ENCODE results near the gene CYFIP2. TPM values are rescaled to one million over a fixed set of nuclear protein-coding genes. Genes with fewer than 3 reads are reported as not detected.
A peak's percentile ranks its signal among the peaks of the same experiment; 100 is the strongest.

The CYFIP2 gene
- total RNA-seq, 1 donor from 2014 or later: 5.5 TPM

DNA sequence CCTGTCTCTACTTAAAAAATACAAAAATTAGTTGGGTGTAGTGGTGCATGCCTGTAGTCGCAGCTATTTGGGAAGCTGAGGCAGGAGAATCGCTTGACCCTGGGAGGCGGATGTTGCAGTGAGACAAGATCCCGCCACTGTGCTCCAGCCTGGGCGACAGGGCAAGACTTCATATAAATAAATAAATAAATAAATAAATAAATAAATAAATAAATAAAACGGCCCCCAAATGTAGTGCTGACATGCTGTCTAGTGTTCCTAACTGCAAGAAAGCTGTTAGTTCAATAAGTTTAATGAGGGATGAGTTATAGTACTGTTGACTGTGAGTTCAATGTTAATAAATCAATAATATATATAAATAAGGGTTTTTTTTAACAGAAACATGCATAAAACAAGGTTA is 7.5 kb upstream of the CYFIP2 start:
- DNase-seq (ENCODE audit: low read depth): no peak

DNA sequence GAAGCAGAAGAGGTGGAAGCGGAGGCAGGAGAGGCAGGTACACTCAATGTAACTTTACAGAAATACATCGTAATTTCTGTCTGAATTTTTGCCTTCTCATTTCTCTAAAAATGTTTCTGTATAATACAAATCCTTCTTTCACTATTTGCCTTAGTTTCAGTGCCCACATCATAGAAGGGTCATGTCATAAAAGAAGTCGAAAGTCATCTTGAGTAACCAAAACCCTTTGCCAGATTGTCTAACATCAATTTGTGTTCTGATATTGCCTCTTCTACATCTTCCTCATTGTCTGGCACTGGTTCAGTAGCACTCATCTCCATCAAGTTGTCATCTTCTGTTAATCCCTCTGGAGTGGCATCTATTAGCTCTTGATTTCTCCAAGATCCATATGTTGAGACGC is 6.2 kb upstream of the CYFIP2 start:
- DNase-seq (ENCODE audit: low read depth): no peak

DNA sequence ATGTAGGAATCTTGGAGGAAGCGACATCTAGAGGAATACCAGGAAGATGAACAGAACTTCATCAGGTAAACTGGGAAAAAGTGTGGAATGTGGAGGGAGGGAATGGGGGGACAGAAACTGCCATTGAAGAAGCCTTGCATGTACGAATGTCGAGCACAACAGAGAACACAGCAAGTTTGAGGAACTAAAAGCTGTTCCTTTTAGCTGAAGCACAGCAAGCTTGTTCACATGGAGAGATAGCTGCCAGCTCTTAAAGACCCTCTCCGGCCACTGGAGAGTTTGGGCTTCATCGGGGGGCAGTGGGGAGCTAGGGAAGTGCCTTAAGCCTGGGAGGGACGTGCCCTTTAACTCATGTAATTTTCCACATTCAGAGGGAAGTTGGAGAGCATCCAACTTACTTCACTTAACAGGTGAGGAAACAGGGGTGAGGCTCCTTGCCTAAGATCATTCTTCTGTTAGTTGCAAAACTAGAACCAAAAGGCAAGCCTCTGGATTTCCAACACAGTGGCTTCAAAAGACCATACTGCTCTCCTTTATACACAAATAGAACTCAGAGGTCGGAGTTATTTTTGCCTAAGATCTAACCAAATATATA is 2.3 kb upstream of the CYFIP2 start:
- no peak for DNase-seq (ENCODE audit: low read depth)

DNA sequence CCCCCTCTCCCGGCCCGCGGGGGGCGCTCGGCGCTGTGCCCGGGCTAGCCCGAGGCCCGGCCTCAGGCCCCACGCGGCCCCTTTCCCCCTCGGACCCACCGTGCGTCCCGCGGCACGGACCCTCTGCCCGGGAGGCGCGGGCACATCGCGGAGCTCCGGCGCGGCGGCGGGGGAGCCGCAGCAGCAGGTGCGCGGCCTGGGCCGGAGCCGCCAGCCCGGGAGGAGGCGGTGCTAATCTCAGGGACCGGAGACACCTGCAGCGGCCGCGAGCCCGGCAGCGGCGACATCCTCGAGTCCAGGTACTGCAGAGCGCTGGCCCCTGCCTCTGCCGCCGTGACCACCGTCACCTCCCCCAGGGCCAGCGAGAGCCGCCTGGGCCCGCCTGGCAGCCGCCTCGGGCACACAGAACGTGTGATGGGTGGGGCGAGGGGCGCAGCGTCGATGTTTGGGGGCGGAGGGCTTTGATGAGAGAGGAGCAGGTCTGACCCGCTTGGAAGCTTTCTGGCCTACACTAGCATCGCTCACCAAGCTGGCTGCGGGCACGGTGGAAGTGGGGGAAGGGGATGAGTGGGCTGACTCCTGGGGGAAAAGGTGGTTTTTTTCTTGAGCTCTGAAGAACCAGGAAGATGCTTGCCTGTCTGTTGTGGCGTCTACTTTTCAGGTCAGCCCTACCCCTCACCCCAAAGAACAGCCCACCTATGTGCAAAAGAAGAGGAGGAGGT is 524 bp downstream of the CYFIP2 start:
- DNase-seq (ENCODE audit: low read depth): no peak

DNA sequence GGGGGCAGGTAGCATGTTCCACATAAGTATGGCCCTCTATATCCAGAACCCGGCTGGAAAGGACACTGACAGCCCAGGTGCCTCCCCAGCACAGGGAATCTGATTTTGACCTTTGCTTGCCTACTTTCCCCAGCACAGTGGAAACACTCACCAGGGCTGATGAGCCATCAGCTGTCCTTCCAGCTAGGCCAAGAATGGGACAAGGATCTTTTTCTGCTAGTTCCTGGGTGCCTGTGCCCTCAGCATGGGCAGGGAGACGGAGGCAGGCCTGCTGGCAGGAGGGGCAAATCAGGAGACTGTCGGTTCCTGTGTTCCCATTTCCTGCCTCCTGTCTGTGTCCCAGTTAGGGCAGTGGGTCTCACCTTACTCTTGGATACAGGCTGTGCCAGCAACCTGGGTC is 1.1 kb downstream of the CYFIP2 start:
- DNase-seq (ENCODE audit: low read depth): no peak

DNA sequence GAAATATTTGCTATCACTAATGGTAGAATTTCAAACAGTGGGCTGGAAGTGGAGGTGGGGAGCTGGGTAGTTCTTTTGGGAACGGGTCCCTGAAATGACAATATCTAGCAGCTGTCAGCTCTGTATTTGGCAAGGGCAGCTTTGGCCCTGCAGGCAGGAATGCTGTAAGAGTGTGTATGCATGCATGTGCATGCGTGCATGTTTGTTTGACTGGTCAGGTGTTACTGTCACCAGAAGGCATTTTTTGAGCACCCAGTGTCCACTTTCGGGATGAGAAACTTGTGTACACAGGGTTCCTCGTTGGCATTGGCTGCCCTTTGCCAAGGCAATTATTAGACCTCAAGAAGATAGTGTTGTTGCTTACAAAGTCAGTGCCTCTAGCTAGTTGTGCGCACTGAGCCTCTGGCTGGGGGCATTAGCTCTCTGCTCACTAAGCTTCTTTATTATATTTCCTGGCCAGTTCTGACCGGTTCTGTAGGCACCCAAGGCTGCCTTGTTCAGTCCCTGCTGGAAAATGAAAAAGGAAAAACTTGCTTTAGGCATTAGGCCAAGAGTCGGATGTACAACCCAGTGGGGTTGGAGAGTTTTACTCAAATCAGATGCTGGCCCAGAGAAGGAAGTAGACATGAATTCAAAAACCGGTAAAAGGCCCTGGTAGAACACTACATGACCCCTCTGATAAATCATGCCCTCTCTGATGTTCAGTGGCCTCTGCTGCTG is 2.0 kb downstream of the CYFIP2 start:
- peak; percentile 50 for DNase-seq (ENCODE audit: low read depth)

DNA sequence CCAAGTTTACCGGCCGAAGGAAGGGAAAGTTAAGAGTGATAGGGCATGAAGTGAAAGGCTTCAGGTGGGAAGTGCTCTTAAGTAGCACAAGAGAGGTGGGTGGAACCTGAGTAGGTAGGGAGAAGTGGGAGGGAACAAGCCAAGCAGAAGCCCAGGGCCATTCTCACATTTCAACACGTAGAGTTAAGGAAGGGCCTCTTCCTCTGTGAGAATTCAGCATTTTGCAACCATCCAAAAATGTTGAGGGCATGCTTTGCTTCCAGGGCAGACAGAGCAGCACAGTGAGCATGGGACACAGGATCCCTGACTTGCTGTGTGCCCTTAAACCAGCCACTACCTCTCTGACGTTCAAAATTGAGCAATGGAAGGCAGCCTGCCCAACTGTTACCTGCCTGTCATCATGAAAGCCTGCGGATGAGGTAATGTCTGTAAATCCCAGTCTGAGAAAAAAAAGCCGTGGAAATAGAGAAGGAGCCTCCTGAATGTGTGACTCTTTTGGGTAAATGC is 3.3 kb downstream of the CYFIP2 start:
- DNase-seq (ENCODE audit: low read depth): no peak

DNA sequence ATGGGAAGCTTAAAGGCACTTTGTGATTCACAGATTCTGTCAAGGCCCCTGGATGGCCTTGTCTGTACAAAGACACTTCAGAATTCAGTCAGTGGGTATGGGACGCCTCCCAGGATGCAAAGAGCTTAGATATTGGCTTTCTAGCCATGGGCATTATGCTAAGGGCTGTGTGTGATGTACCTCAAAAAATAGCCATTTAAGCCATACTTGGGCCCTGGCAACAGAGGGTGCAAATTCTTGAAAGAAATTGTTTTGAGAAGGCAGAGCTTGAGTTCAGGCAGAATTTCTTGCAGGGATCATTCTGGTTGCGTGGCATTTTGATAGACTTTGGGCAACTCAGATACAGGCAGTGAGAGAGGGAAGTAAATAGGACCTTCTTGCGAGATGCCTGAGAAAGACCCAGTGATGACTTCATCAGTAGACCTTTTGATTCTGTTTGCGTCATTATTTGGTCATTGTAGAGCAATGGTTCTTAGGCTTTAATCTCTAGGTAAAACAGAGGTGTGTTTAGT is 3.9 kb downstream of the CYFIP2 start:
- no peak for DNase-seq (ENCODE audit: low read depth)

DNA sequence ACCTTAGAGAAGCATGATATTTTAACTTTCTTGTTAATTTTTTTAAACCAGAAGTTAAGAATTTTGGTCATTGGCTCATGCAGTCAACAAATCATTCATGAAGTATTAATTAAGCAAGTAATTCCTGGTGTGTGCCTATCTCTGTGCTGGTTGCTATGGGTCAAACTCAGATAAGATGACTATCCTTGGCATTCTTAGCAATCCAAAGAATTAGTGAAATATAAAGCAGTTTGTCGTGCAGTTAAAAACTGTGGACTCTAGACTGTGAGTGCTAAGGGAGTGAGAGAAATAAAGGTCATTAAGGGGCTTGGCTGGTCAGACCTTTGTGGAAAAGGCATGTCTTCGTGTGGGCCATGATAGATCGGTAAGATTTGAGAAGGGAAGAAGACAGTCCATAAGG is 4.8 kb downstream of the CYFIP2 start:
- no peak for DNase-seq (ENCODE audit: low read depth)

DNA sequence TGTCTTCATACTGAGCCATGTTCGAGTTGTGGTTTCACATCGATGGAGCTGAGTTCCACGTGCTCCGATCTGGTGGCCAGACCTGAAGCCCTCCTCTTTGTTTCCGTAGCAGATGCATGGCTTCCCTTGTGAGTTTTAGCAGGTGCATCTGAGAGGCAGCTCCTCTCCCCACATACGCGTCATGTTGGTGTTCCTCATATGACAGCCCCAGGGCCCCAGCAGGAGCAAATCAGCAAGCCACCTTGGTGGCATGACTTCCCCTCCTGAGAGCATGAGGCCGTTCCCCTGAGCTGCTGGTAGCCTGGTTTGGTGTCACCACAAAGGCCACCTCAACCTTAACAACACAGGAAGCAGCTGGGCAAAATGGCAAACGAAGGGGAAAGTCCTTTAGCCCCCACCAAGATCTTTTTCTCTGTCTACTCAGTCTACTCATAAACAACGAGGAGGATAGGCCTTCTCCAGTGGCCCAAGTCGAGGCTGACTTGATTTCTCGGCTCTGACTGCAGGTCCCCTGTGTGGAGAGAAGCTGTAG is 5.9 kb downstream of the CYFIP2 start:
- no peak for DNase-seq (ENCODE audit: low read depth)

DNA sequence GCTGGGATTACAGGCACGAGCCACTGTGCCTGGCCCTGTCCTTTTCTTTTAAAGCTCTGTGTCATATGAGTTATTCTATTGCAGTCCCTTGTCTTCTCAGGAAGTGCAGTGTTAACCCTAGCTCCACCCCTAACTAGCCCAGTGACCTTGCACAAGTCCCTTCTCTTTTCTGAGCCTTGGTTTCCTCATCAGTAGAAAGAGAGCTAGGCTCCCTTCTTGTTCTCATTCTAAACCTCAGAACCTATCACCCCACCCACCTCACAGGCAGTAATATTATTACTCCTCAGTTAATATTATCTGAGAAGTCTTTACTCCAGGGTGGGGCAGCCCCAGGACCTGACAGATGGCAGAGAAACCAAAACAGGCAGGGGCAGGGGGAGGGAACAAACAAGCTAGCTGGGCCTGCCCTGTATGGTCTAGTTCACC is 7.2 kb downstream of the CYFIP2 start:
- DNase-seq (ENCODE audit: low read depth): no peak

DNA sequence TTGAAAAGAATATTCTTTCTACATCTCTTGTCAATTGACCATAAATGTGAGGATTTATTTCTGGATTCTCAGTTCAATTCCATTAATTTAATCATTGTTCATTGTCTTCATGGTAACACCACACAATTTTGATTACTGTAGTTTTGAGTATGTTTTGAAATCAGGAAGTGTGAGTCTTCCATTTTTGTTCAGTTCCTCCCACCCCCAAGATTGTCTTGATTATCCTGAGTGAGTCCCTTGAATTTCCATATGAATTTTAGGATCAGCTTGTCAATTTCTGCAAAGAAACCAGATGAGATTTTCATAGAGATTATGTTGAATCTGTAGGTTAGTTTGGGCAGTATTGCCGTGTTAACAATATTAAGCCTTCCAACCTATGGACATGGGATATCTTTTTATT is 9.5 kb downstream of the CYFIP2 start:
- DNase-seq (ENCODE audit: low read depth): no peak

DNA sequence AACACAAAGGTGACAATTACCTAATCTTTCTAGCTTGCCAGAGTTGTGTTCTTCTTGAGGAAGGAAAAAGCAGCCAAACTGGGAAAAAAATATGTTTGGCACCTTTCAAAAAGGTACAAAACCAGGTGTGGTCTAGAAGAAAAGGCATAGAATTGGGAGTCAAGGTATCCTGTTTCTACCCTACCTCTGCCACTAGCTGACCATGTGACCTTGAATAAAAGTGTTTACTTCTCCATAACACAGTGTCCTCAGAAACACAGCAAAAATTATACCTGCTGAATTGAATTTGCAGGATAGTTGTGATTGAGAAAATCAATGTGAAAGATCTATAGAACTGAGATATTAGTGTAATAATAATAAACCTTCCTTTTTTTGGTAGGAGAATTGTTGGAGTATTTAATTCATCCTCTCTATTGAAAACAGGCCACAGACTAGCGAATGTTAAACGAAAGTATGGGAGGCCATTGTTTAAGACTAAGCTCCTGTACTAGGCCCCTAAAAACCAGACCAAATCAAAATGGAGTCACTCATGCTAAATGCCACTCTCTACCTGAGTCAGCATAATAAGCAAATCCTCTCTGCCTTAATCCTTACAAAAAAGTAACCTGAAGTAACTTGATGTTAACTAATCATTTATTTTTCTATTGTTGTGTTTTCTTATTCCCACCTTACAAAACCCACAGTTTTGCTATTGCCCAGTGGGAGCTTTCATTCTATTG is 12.6 kb downstream of the CYFIP2 start:
- no peak for DNase-seq (ENCODE audit: low read depth)

DNA sequence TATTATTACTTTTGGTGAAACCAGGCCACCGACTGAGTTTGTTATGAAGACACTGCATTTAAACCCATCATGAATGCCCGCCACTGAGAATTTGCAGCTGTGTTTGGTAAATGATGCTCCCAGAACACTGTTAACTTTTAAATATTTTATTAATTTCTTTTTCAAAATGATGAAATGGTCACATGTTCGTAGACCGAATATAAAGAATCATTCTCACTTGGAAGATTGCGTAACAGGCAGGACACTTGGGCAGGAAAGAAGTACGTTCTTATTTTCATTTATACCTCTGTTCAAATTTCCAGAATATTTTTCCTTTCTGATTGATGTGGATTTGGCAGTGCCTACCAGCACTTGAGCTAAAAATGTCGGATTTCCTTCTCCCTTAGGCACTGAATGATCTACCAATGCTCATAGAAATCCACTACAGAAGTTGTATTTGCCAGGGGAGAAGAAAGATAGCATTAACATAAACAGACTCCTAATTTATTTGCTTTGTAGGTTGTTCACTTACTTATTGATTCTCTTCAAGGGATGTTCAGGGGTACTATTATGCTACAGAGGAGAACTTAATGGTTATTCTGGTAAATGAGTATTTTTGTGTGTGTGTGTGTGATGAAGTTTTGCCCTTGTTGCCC is 13.8 kb downstream of the CYFIP2 start:
- DNase-seq (ENCODE audit: low read depth): no peak

DNA sequence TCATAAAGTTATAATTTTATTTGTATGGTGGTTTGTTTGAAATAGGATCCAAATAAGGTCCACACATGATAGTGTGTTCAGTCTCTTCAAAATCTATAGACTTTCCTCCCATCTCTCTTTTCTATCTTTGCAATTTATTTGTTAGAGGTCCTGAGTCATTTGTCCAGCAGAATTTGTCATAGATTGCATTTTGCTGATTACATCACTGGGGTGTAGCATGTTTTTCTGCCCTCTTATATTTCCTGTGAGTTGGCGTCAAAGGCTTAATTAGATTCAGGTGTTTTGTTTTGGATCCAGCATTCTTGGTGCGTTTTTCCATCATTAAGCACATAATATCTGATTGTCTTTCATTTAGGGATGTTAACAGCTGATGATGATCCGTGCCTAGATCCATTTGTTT is 15.0 kb downstream of the CYFIP2 start:
- no peak for DNase-seq (ENCODE audit: low read depth)

DNA sequence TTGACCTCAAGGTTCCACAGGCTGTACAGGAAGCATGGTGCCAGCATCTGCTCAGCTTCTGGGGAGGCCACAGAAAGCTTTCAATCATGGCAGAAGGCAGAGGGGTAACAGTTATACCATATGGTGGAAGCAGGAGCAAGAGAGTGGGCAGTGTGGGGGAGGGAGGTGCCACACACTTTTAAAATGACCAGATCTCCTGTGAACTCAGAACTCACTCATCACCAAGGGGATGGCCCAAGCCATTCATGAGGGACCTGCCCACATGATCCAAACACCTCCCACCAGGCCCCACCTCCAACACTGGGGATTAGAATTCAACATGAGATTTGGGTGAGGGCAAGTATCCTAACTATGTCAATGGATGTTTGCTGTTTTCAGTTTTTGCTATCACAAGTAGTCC is 16.2 kb downstream of the CYFIP2 start:
- DNase-seq (ENCODE audit: low read depth): no peak

DNA sequence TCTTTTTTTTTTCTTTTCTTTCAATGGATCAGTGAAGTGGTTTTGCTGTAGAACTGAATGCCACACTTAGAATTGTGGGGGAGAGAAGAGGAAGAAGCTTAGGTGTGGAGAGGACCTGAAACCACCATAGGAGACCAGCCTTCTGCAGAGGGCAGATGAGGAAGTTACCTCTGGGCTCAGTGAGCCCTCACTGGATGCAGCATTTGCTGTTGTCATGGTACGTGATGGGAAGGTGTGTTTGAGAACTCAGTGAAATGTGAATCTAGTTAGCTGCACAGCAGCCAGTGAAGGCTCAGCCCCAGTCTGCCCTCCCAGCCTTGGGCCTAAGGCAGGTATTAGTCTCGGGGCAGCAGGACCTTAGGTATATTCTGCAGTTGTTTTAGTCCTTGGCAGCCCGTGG is 17.5 kb downstream of the CYFIP2 start:
- DNase-seq (ENCODE audit: low read depth): no peak

DNA sequence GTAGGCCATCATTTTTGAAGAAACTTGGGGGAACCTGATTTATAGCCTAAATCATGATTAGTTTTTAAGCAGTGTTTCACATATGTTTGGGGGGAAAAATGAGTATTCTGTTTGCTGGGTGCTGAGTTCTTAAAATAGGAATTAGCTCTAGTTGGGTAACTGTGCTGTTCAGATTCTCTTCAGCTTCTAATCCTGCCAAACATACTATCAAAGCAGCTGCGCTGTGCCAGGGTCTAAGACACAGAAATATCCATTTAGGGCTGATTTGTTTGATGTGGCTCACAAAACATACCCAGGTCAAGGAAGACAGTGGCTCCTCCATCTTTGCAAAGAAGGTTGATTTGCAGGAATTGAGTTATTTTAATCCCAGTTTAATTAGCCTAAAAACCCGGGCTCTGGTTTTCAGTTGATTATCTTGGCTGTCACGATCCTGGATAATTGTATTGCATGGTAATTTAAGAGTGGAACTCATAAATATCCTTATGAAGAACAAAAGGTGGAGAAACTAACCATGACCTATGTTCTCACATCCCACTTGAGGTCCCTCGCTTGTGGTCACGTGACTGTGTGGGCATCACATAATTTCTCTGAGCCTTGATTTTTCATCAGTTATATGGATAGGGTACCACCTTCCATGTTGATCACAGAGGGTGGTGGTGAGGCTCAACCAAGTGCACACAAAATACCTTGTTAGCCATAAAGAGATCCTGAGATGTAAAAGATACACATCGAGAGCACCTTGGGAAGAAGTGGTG is 18.7 kb downstream of the CYFIP2 start:
- no peak for DNase-seq (ENCODE audit: low read depth)

DNA sequence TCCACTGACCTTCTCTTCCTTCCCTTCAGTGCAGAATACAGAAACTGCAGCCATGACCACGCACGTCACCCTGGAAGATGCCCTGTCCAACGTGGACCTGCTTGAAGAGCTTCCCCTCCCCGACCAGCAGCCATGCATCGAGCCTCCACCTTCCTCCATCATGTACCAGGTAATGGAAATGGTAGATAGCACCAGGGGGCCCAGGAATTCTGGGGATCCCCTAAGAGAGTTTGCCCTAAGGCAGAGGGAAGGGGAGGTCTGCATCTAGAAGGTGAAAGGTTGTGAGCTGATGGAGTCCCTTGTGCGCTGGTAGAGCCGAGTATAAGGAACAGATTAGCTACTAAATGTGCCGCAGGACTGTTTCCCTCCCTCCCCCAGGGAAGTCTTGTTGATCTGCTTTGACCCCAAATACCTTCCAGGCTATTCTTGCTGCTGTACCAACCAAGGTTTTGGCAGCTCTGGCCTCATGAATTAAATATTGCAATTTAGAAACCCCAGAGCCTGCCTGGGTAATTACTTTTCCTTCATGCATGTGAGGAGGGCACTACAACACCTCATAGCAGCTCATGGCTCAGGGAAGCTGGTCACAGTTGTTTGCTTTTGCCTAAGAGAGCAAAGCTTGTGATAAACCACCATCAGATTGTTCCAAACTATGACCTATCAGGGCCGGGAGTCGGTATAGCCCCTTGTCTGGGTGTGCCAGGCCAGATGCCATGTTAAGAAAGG is 19.6 kb downstream of the CYFIP2 start:
- no peak for DNase-seq (ENCODE audit: low read depth)

Measured in myocyte (in vitro differentiated cells).